Left cardiac atrium (tissue), 4 donors: ENCODE data around the gene NMU. TPM values are rescaled to one million over a fixed set of nuclear protein-coding genes. Genes with fewer than 3 reads are reported as not detected.
"Not testable (repeated sequence)": the region's sequence is repeated elsewhere in the genome, so short reads cannot be mapped to it uniquely, and the experiment has no call there.

Experiments
- ATAC-seq, 2 donors: fragments of 200-7000 bp; cut with Tn5 transposase; one replicate each; pipeline ENCODE4 v1.9.1; 2020; ENCODE audit warnings: mild to moderate bottlenecking in 2 of 2, moderate library complexity in 2 of 2
- DNase-seq: peaks from one replicate; pipeline ENCODE4 v3.0.0-alpha.2; 2020
- intact Hi-C, 2 donors: fragments of 100-400 bp; cut with DNase I; formaldehyde crosslinking; loops; one replicate each; pipeline versions ENCODE4 v1.14.1 to v1.15.1; 2022 to 2023
- long read RNA-seq: library from polyadenylated mRNA; unstranded; transcript quantifications from one replicate; pipeline ENCODE4 v2.0.0, GENCODE V29; 2021
- total RNA-seq, 2 donors: library from RNA; stranded (reverse); fragmentation: NEBNext Ultra II Directional; extraction: Animal tissue kit (Norgen Biotek cat#: 25700); gene quantifications; one replicate each; pipeline ENCODE4 v1.2.1, GENCODE V29; 2021
- donor health status: DM: no; HTN: yes; CAD: no.
- donor health status: DM: no; HTN: yes; CAD: no; lungs with severe emphysema.
- donor health status: DM: yes; HTN: yes; CAD: no.
- donor health status: Dilated cardiomyopathy.

The NMU gene
- total RNA-seq = not detected
- long read RNA-seq = 0 reads

- peak; percentile 78 to 87 for ATAC-seq
- intact Hi-C loops = no loop called here
- DNase-seq = peak; percentile 39
These were observed at the start of gene NMU for GRCh38 chr4:55635741-55636655. NMU (minus strand) TSS chr4:55636298; CDS start chr4:55636192, 106 bp downstream.

GRCh38 chr4:55684276-55684675 is 48.2 kb upstream of the NMU start:
- intact Hi-C loops = no loop called here
- DNase-seq = no peak
- no peak for ATAC-seq

GRCh38 chr4:55682797-55683196 is 46.7 kb upstream of the NMU start:
- DNase-seq, intact Hi-C loops, ATAC-seq: not testable (repeated sequence)

GRCh38 chr4:55682295-55682694 is 46.2 kb upstream of the NMU start:
- intact Hi-C loops = no loop called here
- DNase-seq (no peak), ATAC-seq (no peak)

- DNase-seq (no peak), ATAC-seq (no peak)
- intact Hi-C loops = no loop called here
These were observed 45.3 kb upstream of the NMU start for GRCh38 chr4:55681430-55681829.

- DNase-seq (no peak), ATAC-seq (no peak)
- intact Hi-C loops = no loop called here
These were observed 39.2 kb upstream of the NMU start for GRCh38 chr4:55675196-55675793.

- ATAC-seq (no peak), DNase-seq (no peak)
- intact Hi-C loops = no loop called here
These were observed 37.3 kb upstream of the NMU start for GRCh38 chr4:55673424-55673823.

- no peak for ATAC-seq
- no peak for DNase-seq
- intact Hi-C loops = no loop called here
These were observed 35.6 kb upstream of the NMU start for GRCh38 chr4:55671667-55672066.

- DNase-seq = no peak
- no peak for ATAC-seq
These were observed 34.6 kb upstream of the NMU start for GRCh38 chr4:55670695-55671094.

GRCh38 chr4:55668449-55668848 is 32.4 kb upstream of the NMU start:
- intact Hi-C loops = no loop called here
- DNase-seq (no peak), ATAC-seq (no peak)

More at GRCh38 chr4:55670695-55671094, 34.6 kb upstream of the NMU start:
- intact Hi-C loops = no loop called here

- no peak for DNase-seq
- no peak for ATAC-seq
- intact Hi-C loops = no loop called here
These were observed 30.4 kb upstream of the NMU start for GRCh38 chr4:55666535-55666934.

GRCh38 chr4:55663145-55663544 is 27.0 kb upstream of the NMU start:
- DNase-seq = no peak
- no peak for ATAC-seq
- intact Hi-C loops = no loop called here

- intact Hi-C loops = no loop called here
- ATAC-seq (no peak), DNase-seq (no peak)
These were observed 25.4 kb upstream of the NMU start for GRCh38 chr4:55661398-55662056.

- ATAC-seq (no peak), DNase-seq (no peak)
- intact Hi-C loops = no loop called here
These were observed 22.6 kb upstream of the NMU start for GRCh38 chr4:55658657-55659056.

- ATAC-seq (no peak), DNase-seq (no peak)
- intact Hi-C loops = no loop called here
These were observed 18.0 kb upstream of the NMU start for GRCh38 chr4:55654131-55654530.

GRCh38 chr4:55650483-55650882 is 14.4 kb upstream of the NMU start:
- ATAC-seq (no peak), DNase-seq (no peak)
- intact Hi-C loops = no loop called here

GRCh38 chr4:55637272-55637820 is 1.2 kb upstream of the NMU start:
- DNase-seq (no peak), ATAC-seq (no peak)
- intact Hi-C loops = no loop called here

- no peak for DNase-seq
- peak in 1 of 2 donors; percentile 23 for ATAC-seq
- intact Hi-C loops = no loop called here
These were observed 530 bp upstream of the NMU start for GRCh38 chr4:55636656-55636999.

GRCh38 chr4:55635282-55635681 is 816 bp downstream of the NMU start:
- intact Hi-C loops = no loop called here
- ATAC-seq (peak in 1 of 2 donors; percentile 46), DNase-seq (no peak)
